ENCODE results near the gene C19orf67. TPM values are rescaled to one million over a fixed set of nuclear protein-coding genes. Genes with fewer than 3 reads are reported as not detected.

Gene C19orf67
- total RNA-seq, 1 experiment from 2014 or later, result not detected

- TF ChIP-seq POLR2A (IDR thresholded peaks at IDR 0.05; ENCODE audit: borderline replicate concordance, extremely low read depth, insufficient read depth, insufficient read length) (no peak), CTCF (IDR thresholded peaks at IDR 0.05 in 2 of 3, conservative IDR thresholded peaks at IDR 0.05 in 1 of 3; ENCODE audit: borderline replicate concordance in 1 of 3, insufficient read depth in 1 of 3, low read depth in 2 of 3, low read length in 2 of 3) (no peak), RAD21 (IDR thresholded peaks at IDR 0.05; ENCODE audit: low read depth) (no peak), EZH2 (IDR thresholded peaks at IDR 0.05) (no peak), ZFX (IDR thresholded peaks at IDR 0.05) (no peak), CBX3 (IDR thresholded peaks at IDR 0.05; ENCODE audit: low read depth) (no peak), ZNF274 (IDR thresholded peaks at IDR 0.05; ENCODE audit: low read depth, low read length) (no peak), ELF1 (IDR thresholded peaks at IDR 0.05; ENCODE audit: borderline replicate concordance, low read depth) (no peak), REST (IDR thresholded peaks at IDR 0.05; ENCODE audit: low read depth) (no peak), ATF3 (IDR thresholded peaks at IDR 0.05) (no peak), EGR1 (IDR thresholded peaks at IDR 0.05; ENCODE audit: low read depth) (no peak), FOSL1 (IDR thresholded peaks at IDR 0.05; ENCODE audit: low read depth) (no peak), POLR2AphosphoS5 (IDR thresholded peaks at IDR 0.05; ENCODE audit: low read depth, low read length) (no peak), TCF7L2 (IDR thresholded peaks at IDR 0.05; ENCODE audit: borderline replicate concordance, extremely low read depth, insufficient read depth, insufficient read length) (no peak), JUND (IDR thresholded peaks at IDR 0.05) (no peak), CEBPB (IDR thresholded peaks at IDR 0.05; ENCODE audit: low read depth) (no peak), SP1 (IDR thresholded peaks at IDR 0.05; ENCODE audit: low read depth) (no peak), YY1 (IDR thresholded peaks at IDR 0.05; ENCODE audit: extremely low read depth, insufficient replicate concordance, low read depth, low read length) (no peak), SIN3A (IDR thresholded peaks at IDR 0.05; ENCODE audit: low read depth) (no peak)
- RAD21 ChIA-PET (ENCODE audit: low non-redundant PET in 1 of 2, low total read pairs in 2 of 2, uncharacterized antibody in 2 of 2, unreplicated experiment in 2 of 2), result no interaction called here
- Histone ChIP-seq H3K4me1 (ENCODE audit: control insufficient read depth in 1 of 2, insufficient read depth in 2 of 2, low read length in 2 of 2) (peaks cover 1 to 11% of the 10 kb centered on the region in 2 experiments), H3K9me2 (ENCODE audit: insufficient read depth) (no peaks in the 10 kb centered on the region), H2AFZ (ENCODE audit: low read depth, low read length, poor library complexity, severe bottlenecking) (no peak overlapping the region), H3K9me3 (ENCODE audit: control insufficient read depth in 1 of 2, insufficient read depth in 1 of 2, low read depth in 1 of 2, low read length in 2 of 2) (no peaks in the 10 kb centered on the region), H3K27ac (ENCODE audit: low read depth, low read length) (no peak overlapping the region), H4K20me1 (ENCODE audit: insufficient read depth) (no peaks in the 10 kb centered on the region), H3K79me2 (ENCODE audit: insufficient read depth, low read length) (no peaks in the 10 kb centered on the region), H3K36me3 (ENCODE audit: control insufficient read depth in 1 of 2, insufficient read depth in 2 of 2, low read length in 2 of 2) (peaks cover 0 to 6% of the 10 kb centered on the region in 2 experiments; a peak in 2 of 4 replicates), H3K4me2 (ENCODE audit: low read length) (no peak overlapping the region), H3K9ac (ENCODE audit: low read length) (no peak overlapping the region), H3K27me3 (ENCODE audit: insufficient read depth, low read length) (no peaks in the 10 kb centered on the region), H3K4me3 (replicated peaks in 1 of 2; ENCODE audit: low read depth in 1 of 2, low read length in 2 of 2) (no peak overlapping the region)
- intact Hi-C loops (cut with micrococcal nuclease), result no loop called here
- BruUV-seq (replicated peaks), result no TSS peak
- CTCF ChIA-PET, result interaction anchor here (1.2 kb wide), 1 partner anchor 10 kb away, joined by 7 read pairs; no protein-coding TSS in a partner anchor
- no peak for DNase-seq (ENCODE audit: low read depth, low spot score)
- ATAC-seq, result no peak
- POLR2A ChIA-PET, result interaction anchor here (0.6 kb wide), 1 partner anchor 29 kb away, joined by 3 read pairs; no protein-coding TSS in a partner anchor
These were observed 32.6 kb downstream of the C19orf67 start for GRCh38 chr19:14053032-14053431.
